WTC11 (cell line): ENCODE data around the gene MMGT1. TPM values are rescaled to one million over a fixed set of nuclear protein-coding genes. Genes with fewer than 3 reads are reported as not detected.

Experiments used
- ATAC-seq: fragments of 200-7000 bp; cut with Tn5 transposase; 2 replicates; pipeline ENCODE4 v1.10.0; 2021; ENCODE audit warnings: mild to moderate bottlenecking, moderate library complexity
- CTCF ChIA-PET: fragments of 300-600 bp; sonication (Branson Sonifier 250); formaldehyde crosslinking; loops from one replicate; lab custom pipeline; 2021; ENCODE audit warnings: antibody characterized with exemption; lab: Charles Lee
- POLR2A ChIA-PET: fragments of 350-600 bp; sonication (Branson Sonifier 250); formaldehyde crosslinking; loops from one replicate; lab custom pipeline; 2021; ENCODE audit warnings: antibody characterized with exemption; lab: Charles Lee
- DNase-seq: peaks from one replicate; pipeline ENCODE4 v3.0.0; 2021; ENCODE audit warnings: low spot score
- H3K27ac Mint-ChIP-seq: 2 replicates; pipeline ENCODE4 v1.8.0; 2021; ENCODE audit warnings: mixed read lengths
- H3K27me3 Mint-ChIP-seq: 2 replicates; pipeline ENCODE4 v1.8.0; 2021; ENCODE audit warnings: low read depth, mild to moderate bottlenecking, moderate library complexity, mixed read lengths
- H3K36me3 Mint-ChIP-seq: 2 replicates; pipeline ENCODE4 v1.8.0; 2021; ENCODE audit warnings: mixed read lengths
- H3K4me1 Mint-ChIP-seq: 2 replicates; pipeline ENCODE4 v1.8.0; 2022; ENCODE audit warnings: mixed read lengths
- H3K4me3 Mint-ChIP-seq: 2 replicates; pipeline ENCODE4 v1.8.0; 2021; ENCODE audit warnings: mild to moderate bottlenecking, moderate library complexity, mixed read lengths
- H3K9me3 Mint-ChIP-seq: 2 replicates; pipeline ENCODE4 v1.8.0; 2021; ENCODE audit warnings: mixed read lengths
- AFF4 ChIP-seq: sonication (generic); formaldehyde crosslinking; IDR thresholded peaks from 2 replicates; pipeline ENCODE4 v1.8.1; 2023; ENCODE audit warnings: mild to moderate bottlenecking, missing genetic modification reagents, borderline replicate concordance
- CDX4 ChIP-seq: fragments of 250-450 bp; sonication (Bioruptor Pico); IDR thresholded peaks from 2 replicates; pipeline ENCODE4 v1.9.0; 2021; ENCODE audit warnings: moderate library complexity, mild to moderate bottlenecking, inconsistent platforms, borderline replicate concordance
- CREB1 ChIP-seq: sonication (generic); formaldehyde crosslinking; IDR thresholded peaks from 2 replicates; pipeline ENCODE4 v1.8.0; 2023; ENCODE audit warnings: mild to moderate bottlenecking, missing genetic modification reagents
- E2F1 ChIP-seq: sonication (generic); formaldehyde crosslinking; IDR thresholded peaks from 2 replicates; pipeline ENCODE4 v1.8.0; 2022; ENCODE audit warnings: mild to moderate bottlenecking, missing genetic modification reagents
- EMX1 ChIP-seq: fragments of 250-450 bp; sonication (Bioruptor Pico); IDR thresholded peaks from 2 replicates; pipeline ENCODE4 v1.8.0; 2021; ENCODE audit warnings: mild to moderate bottlenecking
- FOXJ3 ChIP-seq: sonication (generic); formaldehyde crosslinking; IDR thresholded peaks from 2 replicates; pipeline ENCODE4 v1.9.0; 2021; ENCODE audit warnings: missing genetic modification reagents, mild to moderate bottlenecking, borderline replicate concordance
- FOXP1 ChIP-seq: sonication (generic); formaldehyde crosslinking; IDR thresholded peaks from 2 replicates; pipeline ENCODE4 v1.8.0; 2022; ENCODE audit warnings: missing genetic modification reagents, mild to moderate bottlenecking, moderate library complexity, borderline replicate concordance
- GRHL2 ChIP-seq: fragments of 250-450 bp; sonication (Bioruptor Pico); IDR thresholded peaks from 2 replicates; pipeline ENCODE4 v1.8.0; 2022; ENCODE audit warnings: mild to moderate bottlenecking, moderate library complexity; ENCODE audit not compliant: insufficient replicate concordance, severe bottlenecking
- GTF2I ChIP-seq: fragments of 250-450 bp; sonication (Bioruptor Pico); conservative IDR thresholded peaks from 2 replicates; pipeline ENCODE4 v1.4.0; 2021; ENCODE audit warnings: mild to moderate bottlenecking
- NR2C2 ChIP-seq: sonication (generic); formaldehyde crosslinking; IDR thresholded peaks from 2 replicates; pipeline ENCODE4 v1.8.0; 2022; ENCODE audit warnings: mild to moderate bottlenecking, missing genetic modification reagents
- PRDM15 ChIP-seq: sonication (generic); formaldehyde crosslinking; IDR thresholded peaks from 2 replicates; pipeline ENCODE4 v1.8.0; 2022; ENCODE audit warnings: missing genetic modification reagents
- SMAD4 ChIP-seq: sonication (generic); formaldehyde crosslinking; IDR thresholded peaks from 2 replicates; pipeline ENCODE4 v1.8.0; 2022; ENCODE audit warnings: mild to moderate bottlenecking, missing genetic modification reagents
- SOX15 ChIP-seq: fragments of 250-450 bp; sonication (Bioruptor Pico); IDR thresholded peaks from 2 replicates; pipeline ENCODE4 v1.9.0; 2021; ENCODE audit warnings: mild to moderate bottlenecking
- TEAD1 ChIP-seq: sonication (generic); formaldehyde crosslinking; IDR thresholded peaks from 2 replicates; pipeline ENCODE4 v1.8.0; 2022; ENCODE audit warnings: mild to moderate bottlenecking, missing genetic modification reagents
- TP53 ChIP-seq: sonication (generic); formaldehyde crosslinking; IDR thresholded peaks from 2 replicates; pipeline ENCODE4 v1.8.1; 2023; ENCODE audit warnings: mild to moderate bottlenecking, missing genetic modification reagents
- ZMAT4 ChIP-seq: fragments of 250-450 bp; sonication (Bioruptor Pico); IDR thresholded peaks from 2 replicates; pipeline ENCODE4 v1.9.0; 2021; ENCODE audit warnings: mild to moderate bottlenecking
- ZNF121 ChIP-seq: sonication (generic); formaldehyde crosslinking; IDR thresholded peaks from 2 replicates; pipeline ENCODE4 v1.8.0; 2023; ENCODE audit warnings: missing genetic modification reagents
- ZNF671 ChIP-seq: fragments of 250-450 bp; sonication (Bioruptor Pico); IDR thresholded peaks from 2 replicates; pipeline ENCODE4 v1.8.0; 2021; ENCODE audit warnings: mild to moderate bottlenecking
- total RNA-seq: library from RNA; stranded (reverse); gene quantifications from 3 replicates; pipeline ENCODE4 v1.2.3, GENCODE V29; 2021

Gene MMGT1
- total RNA-seq, 1 experiment from 2014 or later: 15.4 TPM

- Mint-ChIP-seq H3K36me3 (peaks cover 18% of the 10 kb centered on the region), H3K27ac (no peak overlapping the region), H3K4me1 (no peaks in the 10 kb centered on the region), H3K27me3 (no peaks in the 10 kb centered on the region), H3K4me3 (no peak overlapping the region), H3K9me3 (no peaks in the 10 kb centered on the region)
- ATAC-seq (no peak), DNase-seq (no peak)
- TF ChIP-seq EMX1 (no peak), E2F1 (CRISPR knock-in tag) (no peak), CREB1 (CRISPR knock-in tag) (no peak), FOXP1 (no peak), GTF2I (CRISPR knock-in tag) (no peak)
- POLR2A ChIA-PET: no interaction called here
- CTCF ChIA-PET: no interaction called here
Observed at GRCh38 chrX:136021160-136021559, 47.4 kb upstream of the MMGT1 start.

GRCh38 chrX:136019226-136019625, 45.4 kb upstream of the MMGT1 start:
- H3K36me3 Mint-ChIP-seq: peaks cover 20% of the 10 kb centered on the region
- ChIA-PET CTCF (no interaction called here), POLR2A (no interaction called here)
- no peaks in the 10 kb centered on the region for H3K9me3 Mint-ChIP-seq
- no peak overlapping the region for H3K27ac Mint-ChIP-seq
- no peaks in the 10 kb centered on the region for H3K4me1 Mint-ChIP-seq
- TF ChIP-seq TEAD1 (CRISPR knock-in tag) (no peak), SOX15 (no peak), CDX4 (CRISPR knock-in tag) (no peak), FOXJ3 (CRISPR knock-in tag) (no peak), NR2C2 (CRISPR knock-in tag) (no peak), PRDM15 (CRISPR knock-in tag) (no peak), GRHL2 (no peak), ZNF671 (CRISPR knock-in tag) (no peak), SMAD4 (no peak), ZMAT4 (no peak), AFF4 (CRISPR knock-in tag) (no peak), ZNF121 (CRISPR knock-in tag) (no peak), TP53 (CRISPR knock-in tag) (no peak), E2F1 (CRISPR knock-in tag) (no peak)
- no peaks in the 10 kb centered on the region for H3K27me3 Mint-ChIP-seq
- H3K4me3 Mint-ChIP-seq: no peak overlapping the region
- DNase-seq: no peak
- no peak for ATAC-seq
